Midbrain (tissue), 1 donor: ENCODE results near the gene CCDC106.

Source experiments
- DNase-seq: peaks from one replicate; lab custom pipeline; 2025; lab: John Stamatoyannopoulos, UW

The CCDC106 gene

GRCh38 chr19:55635856-55636440 lies 12.1 kb upstream of the CCDC106 start:
- no peak for DNase-seq

- no peak for DNase-seq
Measured at GRCh38 chr19:55636723-55637122, 11.3 kb upstream of the CCDC106 start.

DNA sequence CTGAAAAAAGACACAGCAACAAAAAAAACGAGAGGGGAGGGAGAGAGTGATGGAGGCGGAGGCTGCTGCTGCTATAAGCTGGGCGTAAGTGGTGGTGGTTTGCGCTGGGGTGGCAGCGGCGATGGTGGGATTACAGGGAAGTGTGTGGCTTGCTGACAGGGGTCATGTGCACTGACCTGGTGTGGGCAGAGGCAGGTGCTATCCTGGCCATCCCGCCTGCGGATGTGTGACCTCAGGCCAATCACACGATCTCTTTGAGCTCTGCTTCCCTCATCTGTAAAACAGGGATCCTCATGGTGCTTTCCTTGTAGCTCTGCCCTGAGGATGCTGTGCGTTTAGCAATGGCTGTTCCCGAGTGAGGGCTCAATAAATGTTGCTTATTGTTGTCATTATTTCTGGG lies 10.5 kb upstream of the CCDC106 start:
- no peak for DNase-seq

DNA sequence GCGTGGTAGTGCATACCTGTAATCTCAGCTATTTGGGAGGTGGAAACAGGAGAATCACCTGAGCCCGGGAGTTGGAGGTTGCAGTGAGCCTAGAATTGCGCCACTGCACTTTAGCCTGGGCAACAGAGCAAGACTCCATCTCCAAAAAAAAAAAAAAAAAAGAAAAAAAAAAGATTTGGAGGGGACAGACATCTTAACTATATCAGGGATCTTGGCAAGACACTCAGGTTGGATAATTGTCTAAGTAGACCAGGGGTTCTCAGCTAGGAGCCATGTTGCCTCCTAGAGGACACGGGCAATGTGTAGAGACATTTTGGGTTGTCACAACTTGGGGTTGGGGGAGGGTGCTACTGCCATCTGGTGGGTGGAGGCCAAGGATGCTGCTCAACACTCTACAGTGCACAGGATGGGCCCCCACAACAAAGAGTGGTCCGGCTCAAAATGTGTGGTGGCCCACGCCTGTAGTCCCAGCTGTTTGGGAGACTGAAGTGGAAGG lies 9.1 kb upstream of the CCDC106 start:
- DNase-seq, result no peak

DNA sequence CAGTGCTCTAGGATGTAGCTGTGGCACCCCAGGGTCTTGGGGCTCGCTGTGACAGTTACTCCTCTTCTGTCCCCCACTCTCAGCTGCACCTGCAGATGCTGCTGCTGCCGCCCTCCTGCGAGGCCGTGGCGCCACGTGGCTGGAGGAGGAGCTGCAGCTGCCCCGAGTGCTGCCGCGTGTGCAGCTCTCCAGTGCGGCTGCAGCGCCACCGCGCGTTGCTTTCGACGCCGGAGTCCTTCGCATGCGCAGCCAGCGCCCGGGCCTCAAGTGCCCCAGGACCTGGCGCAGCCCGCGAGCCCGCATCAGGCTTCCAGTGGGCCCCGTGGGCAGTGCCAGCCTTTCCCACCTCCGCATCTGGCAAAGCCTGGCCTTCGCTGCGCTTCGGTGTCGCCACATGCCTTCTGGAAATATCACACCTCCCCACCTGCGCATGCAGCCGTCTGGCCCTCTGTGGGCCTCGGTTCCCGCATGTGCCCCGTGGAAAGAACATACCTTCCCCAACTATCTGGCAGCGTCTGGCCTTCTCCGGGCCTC lies 7.9 kb upstream of the CCDC106 start:
- DNase-seq, result peak; percentile 42

- peak; percentile 64 for DNase-seq
Measured at GRCh38 chr19:55640577-55641425, 7.2 kb upstream of the CCDC106 start, which contains the start of gene ZNF580. Gene ZNF580, plus strand, starts transcription at chr19:55641002. Its CDS starts 1,507 bp downstream, at chr19:55642509.

- DNase-seq, result peak; percentile 53
Measured at GRCh38 chr19:55641426-55642152, 6.4 kb upstream of the CCDC106 start.

- no peak for DNase-seq
Measured at GRCh38 chr19:55642153-55643002, 5.6 kb upstream of the CCDC106 start.

- peak; percentile 68 for DNase-seq
Measured at GRCh38 chr19:55643003-55643886, 4.8 kb upstream of the CCDC106 start, which contains the start of gene ZNF581. Gene ZNF581, plus strand, starts transcription at chr19:55643649. Its CDS starts 923 bp downstream, at chr19:55644572.

DNA sequence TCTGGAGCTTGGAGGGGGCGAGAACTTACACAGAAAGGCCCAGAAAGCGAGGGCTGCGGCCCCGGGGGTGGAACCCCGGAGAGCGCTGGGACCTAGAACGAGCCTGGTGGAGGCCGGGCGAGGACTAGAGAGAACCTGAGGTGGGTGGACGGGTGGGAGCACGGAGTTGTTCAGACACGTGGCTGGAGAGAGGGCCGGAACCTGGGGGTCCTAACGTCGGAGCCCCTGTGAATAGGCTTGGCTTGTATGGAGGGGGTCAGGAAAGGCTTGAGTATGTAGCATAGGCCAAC lies 4.2 kb upstream of the CCDC106 start:
- DNase-seq, result no peak

DNA sequence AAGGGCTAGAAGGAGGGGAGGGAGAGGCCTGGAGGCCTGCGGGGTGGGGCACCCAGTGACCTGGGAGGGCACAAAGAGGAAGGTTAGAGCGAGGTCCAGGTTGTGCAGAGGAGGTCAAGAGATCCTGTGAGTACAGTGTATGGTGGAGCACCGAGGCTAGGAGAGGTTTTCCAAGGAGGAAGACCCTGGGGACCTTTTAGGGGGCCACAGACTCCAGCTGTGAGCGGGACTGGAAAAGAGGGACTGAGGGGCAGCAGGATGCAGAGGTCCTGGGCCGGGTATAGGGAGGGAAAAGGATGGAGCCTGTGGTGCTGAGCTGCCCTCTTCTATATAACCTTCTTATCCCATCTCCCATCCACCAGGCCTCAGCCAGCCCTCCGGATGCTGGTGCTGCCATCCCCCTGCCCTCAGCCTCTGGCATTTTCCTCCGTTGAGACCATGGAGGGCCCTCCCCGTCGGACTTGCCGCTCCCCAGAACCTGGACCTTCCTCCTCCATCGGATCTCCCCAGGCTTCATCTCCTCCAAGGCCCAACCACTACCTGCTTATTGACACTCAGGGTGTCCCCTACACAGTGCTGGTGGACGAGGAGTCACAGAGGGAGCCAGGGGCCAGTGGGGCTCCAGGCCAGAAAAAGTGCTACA lies 3.7 kb upstream of the CCDC106 start:
- DNase-seq, result no peak

DNA sequence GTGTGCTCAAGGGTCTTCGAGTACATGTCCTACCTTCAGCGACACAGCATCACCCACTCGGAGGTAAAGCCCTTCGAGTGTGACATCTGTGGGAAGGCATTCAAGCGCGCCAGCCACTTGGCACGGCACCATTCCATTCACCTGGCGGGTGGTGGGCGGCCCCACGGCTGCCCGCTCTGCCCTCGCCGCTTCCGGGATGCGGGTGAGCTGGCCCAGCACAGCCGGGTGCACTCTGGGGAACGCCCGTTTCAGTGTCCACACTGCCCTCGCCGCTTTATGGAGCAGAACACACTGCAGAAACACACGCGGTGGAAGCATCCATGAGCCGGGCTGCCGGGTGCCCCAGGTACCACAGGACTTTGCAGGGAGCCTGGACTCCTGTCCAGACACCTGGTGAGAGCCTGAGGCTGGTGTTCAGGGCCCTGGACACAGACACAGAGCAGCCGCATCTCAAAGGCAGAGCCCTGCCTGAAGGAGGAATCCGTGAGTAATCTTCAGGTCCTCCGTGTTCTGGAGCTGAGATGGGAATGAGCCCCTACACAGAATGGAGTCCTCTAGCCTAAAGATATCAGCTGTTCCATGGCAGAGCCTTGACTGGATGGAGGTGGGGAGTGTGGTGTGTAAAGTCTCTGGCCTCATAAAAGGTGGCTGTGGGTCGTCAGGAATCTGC lies 3.0 kb upstream of the CCDC106 start:
- no peak for DNase-seq

DNA sequence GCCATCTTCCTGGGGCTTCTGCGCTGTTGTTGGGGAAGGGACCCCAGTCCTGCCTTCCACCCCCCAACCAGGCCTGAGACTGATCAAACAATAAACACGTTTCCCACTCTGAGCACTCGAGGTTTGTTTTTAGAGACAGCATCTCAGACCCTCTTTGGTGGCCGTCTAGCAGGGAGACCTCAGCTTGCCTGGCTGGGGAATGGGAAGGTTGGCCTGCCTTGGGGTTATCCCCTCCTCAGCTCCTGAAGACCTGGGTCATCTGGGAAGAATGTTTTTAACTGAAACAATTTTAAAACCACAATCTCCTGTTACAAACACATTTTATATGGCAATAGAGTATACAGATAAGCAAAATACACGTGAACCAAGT lies 2.5 kb upstream of the CCDC106 start:
- DNase-seq, result no peak

DNA sequence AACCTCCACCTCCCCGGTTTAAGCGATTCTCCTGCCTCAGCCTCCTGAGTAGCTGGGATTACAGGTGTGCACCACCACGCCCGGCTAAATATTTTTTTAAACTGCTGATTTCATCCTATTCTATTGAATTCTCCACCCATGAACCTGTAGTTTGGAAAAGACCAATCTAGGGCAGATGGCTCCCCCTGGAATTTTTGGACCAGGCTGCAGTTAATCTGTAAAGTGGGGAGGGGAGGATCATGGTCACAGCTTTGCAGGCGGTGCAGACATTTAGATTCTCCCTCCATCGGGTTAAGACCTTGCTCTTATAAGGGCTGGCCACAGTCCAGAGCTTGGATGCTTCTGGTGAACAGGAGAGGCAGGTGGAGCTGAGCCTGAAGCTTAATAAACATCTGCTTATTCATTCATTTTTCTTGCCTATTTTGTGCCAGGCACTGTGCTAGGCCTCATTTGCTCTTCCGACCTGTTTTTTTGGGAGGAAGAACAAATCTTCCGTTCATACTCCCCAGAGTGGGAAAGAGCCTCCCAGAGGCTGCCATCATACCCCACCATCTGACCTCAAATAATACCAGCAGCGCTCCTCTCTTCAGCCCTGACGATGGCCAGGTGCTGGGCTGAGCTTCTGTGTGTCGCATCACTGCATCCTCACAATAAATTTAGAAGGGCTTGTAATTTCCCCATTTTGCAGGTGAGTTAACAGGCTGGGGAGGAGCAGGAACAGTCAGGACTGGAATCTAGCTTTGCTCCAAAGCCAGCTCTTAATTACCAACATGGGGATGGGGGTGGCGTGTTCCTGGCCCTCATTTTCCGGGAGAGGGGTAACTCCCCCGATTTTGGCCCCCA lies 902 bp upstream of the CCDC106 start:
- no peak for DNase-seq

- DNase-seq, result no peak
Measured at GRCh38 chr19:55648585-55649267, 714 bp downstream of the CCDC106 start.

GRCh38 chr19:55649268-55650125 lies 1.5 kb downstream of the CCDC106 start:
- DNase-seq, result no peak

DNA sequence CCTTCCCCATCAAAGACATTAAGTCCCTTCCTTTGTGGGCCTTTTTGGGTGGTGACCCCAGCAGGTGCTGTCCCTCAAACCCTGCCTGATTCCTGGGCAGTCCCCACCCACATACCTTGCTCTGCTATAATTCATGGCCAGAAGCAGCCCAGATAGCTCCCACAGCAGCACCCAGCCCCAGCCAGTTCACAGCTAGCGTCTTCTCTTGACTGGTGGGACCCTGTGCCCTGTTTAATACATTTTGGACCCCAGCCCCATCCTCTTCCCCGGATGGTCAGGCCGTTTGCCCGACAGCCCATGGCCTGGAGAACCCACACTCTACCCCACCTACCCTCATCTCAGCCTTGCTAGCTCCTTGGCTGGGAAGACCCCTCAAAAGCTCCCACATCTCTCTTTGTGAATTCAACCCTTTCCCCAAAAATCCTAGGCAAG lies 2.1 kb downstream of the CCDC106 start:
- DNase-seq, result no peak
